GM10266 (cell line): ENCODE results near the gene EXOC4.
A peak's percentile ranks its signal among the peaks of the same experiment; 100 is the strongest.

Source experiments
- DNase-seq: peaks from one replicate; pipeline ENCODE4 v3.0.0; 2012; ENCODE audit errors: extremely low spot score
- CTCF ChIP-seq: IDR thresholded peaks from 2 replicates; pipeline ENCODE4 v1.5.1; 2012; ENCODE audit warnings: mild to moderate bottlenecking, low read depth; ENCODE audit not compliant: control insufficient read depth, insufficient read depth; ENCODE audit errors: missing control alignments

EXOC4 gene

GRCh38 chr7:133556048-133556447 lies 303.2 kb downstream of the EXOC4 start:
- TF ChIP-seq CTCF, result no peak
- DNase-seq, result no peak

DNA sequence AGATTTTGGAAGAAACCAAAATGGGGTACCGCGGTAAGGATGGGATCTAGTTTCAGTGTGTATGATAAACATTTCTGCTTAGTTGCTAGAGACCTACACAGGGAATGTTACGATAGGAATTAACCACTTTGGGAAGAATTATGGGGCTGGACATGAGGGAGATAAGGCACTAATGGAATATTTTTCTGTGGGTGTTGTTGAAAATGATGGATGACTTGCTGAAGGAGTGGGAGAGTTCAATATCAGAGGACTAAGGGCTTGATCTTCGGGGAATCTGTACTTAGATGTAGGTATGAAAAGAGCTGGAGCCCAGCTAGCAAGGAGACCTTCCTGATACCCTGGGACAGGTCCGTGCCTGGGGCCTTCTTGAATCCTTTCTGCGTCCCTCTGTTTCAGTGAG lies 303.7 kb downstream of the EXOC4 start:
- no peak for TF ChIP-seq CTCF
- no peak for DNase-seq

GRCh38 chr7:133560900-133561299 lies 308.0 kb downstream of the EXOC4 start:
- no peak for DNase-seq

GRCh38 chr7:133561396-133561795 lies 308.5 kb downstream of the EXOC4 start:
- no peak for DNase-seq
- no peak for TF ChIP-seq CTCF

More at GRCh38 chr7:133560900-133561299, 308.0 kb downstream of the EXOC4 start:
- TF ChIP-seq CTCF, result no peak

GRCh38 chr7:133562621-133563020 lies 309.7 kb downstream of the EXOC4 start:
- no peak for TF ChIP-seq CTCF
- no peak for DNase-seq

DNA sequence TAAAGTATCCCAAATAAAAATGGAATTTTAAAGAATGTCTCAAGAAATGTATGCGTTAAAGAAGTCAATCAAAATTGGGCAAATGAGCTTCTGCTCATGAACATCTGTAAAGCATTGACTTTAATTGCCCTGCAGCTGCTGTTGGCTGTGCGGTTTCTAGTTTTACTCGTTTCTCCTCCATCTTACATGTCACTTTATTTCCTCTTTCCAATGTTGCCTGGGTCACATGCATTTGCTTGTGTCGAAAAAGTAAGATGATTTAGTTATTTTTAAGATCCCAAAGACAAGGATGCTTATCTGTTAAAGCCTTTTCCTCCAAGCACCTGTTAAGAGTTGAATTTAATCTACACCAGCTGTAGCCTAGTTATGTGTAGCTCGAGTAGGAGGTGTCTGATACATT lies 310.4 kb downstream of the EXOC4 start:
- no peak for TF ChIP-seq CTCF
- DNase-seq, result no peak

DNA sequence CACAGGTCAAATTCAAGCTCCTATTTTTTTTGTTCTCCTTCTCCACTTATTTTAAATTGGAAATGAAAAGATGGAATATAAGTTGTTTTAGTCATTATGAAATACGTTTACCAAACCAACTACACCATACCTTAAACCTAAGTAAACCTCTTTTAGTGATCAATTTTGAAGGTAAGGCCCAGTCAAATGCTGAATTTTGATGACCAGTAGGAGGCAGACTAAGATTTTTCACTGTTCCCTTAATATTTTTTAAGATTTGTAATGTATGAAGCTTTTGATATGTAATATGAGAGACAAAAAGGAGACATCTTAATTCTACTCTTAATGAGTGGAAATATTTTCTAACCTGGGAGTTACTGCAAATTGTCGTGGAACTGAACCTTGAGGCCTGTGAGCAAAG lies 311.6 kb downstream of the EXOC4 start:
- TF ChIP-seq CTCF, result peak; percentile 16
- DNase-seq, result no peak
